SK-N-SH treated with all-trans-retinoic acid at 6 μM for 48 hours (cell line): Measurements from ENCODE around the gene CUBN.

Source experiments
- ATAC-seq: fragments of 200-7000 bp; cut with Tn5 transposase; 3 replicates; pipeline ENCODE4 v1.9.1; 2020; ENCODE audit warnings: mild to moderate bottlenecking, moderate library complexity
- ARNTL ChIP-seq: fragments of 450-650 bp; formaldehyde crosslinking; IDR thresholded peaks from 2 replicates; pipeline ENCODE4 v1.5.0; 2020; ENCODE audit warnings: low read depth, mild to moderate bottlenecking, moderate library complexity, borderline replicate concordance
- BACH2 ChIP-seq: fragments of 250-450 bp; sonication (Bioruptor Pico); IDR thresholded peaks from 2 replicates; pipeline ENCODE4 v1.9.0; 2021; ENCODE audit warnings: mild to moderate bottlenecking, borderline replicate concordance
- CSDC2 ChIP-seq: fragments of 250-450 bp; sonication (Bioruptor Pico); IDR thresholded peaks from 2 replicates; pipeline ENCODE4 v1.5.0; 2020; ENCODE audit warnings: mild to moderate bottlenecking, moderate library complexity
- CSRNP3 ChIP-seq: fragments of 250-450 bp; sonication (Bioruptor Pico); IDR thresholded peaks from 2 replicates; pipeline ENCODE4 v1.5.1; 2021; ENCODE audit warnings: mild to moderate bottlenecking, moderate library complexity
- ESRRG ChIP-seq: fragments of 250-450 bp; sonication (Bioruptor Pico); IDR thresholded peaks from 2 replicates; pipeline ENCODE4 v1.6.1; 2021; ENCODE audit warnings: mild to moderate bottlenecking
- ISL1 ChIP-seq: fragments of 250-450 bp; sonication (Bioruptor Pico); IDR thresholded peaks from 2 replicates; pipeline ENCODE4 v2.1.2; 2022; ENCODE audit warnings: mild to moderate bottlenecking, moderate library complexity
- OSR1 ChIP-seq: fragments of 250-450 bp; sonication (Bioruptor Pico); IDR thresholded peaks from 2 replicates; pipeline ENCODE4 v1.8.0; 2022; ENCODE audit warnings: moderate library complexity, mild to moderate bottlenecking, inconsistent platforms
- POU6F1 ChIP-seq: fragments of 250-450 bp; sonication (Bioruptor Pico); IDR thresholded peaks from 2 replicates; pipeline ENCODE4 v1.8.0; 2021; ENCODE audit warnings: low read depth, mild to moderate bottlenecking, moderate library complexity, borderline replicate concordance
- PPARA ChIP-seq: fragments of 250-450 bp; sonication (Bioruptor Pico); IDR thresholded peaks from 2 replicates; pipeline ENCODE4 v1.5.0; 2020; ENCODE audit warnings: mild to moderate bottlenecking, borderline replicate concordance
- RARB ChIP-seq: fragments of 250-450 bp; sonication (Bioruptor Pico); IDR thresholded peaks from 2 replicates; pipeline ENCODE4 v1.8.0; 2021; ENCODE audit warnings: mild to moderate bottlenecking, moderate library complexity
- SNAI2 ChIP-seq: fragments of 250-450 bp; sonication (Bioruptor Pico); IDR thresholded peaks from 2 replicates; pipeline ENCODE4 v1.5.0; 2020; ENCODE audit warnings: mild to moderate bottlenecking, moderate library complexity
- TCF4 ChIP-seq: fragments of 250-450 bp; sonication (Bioruptor Pico); IDR thresholded peaks from 2 replicates; pipeline ENCODE4 v1.8.0; 2021; ENCODE audit warnings: mild to moderate bottlenecking, moderate library complexity, borderline replicate concordance
- TOX ChIP-seq: fragments of 250-450 bp; sonication (Bioruptor Pico); IDR thresholded peaks from 2 replicates; pipeline ENCODE4 v1.8.0; 2021; ENCODE audit warnings: mild to moderate bottlenecking, moderate library complexity, borderline replicate concordance
- ZFP3 ChIP-seq: fragments of 250-450 bp; sonication (Bioruptor Pico); IDR thresholded peaks from 2 replicates; pipeline ENCODE4 v1.5.0; 2020; ENCODE audit warnings: mild to moderate bottlenecking, moderate library complexity
- ZFP30 ChIP-seq: fragments of 450-650 bp; formaldehyde crosslinking; IDR thresholded peaks from 2 replicates; pipeline ENCODE4 v1.5.0; 2022; ENCODE audit warnings: mild to moderate bottlenecking, moderate library complexity
- ZNF565 ChIP-seq: fragments of 450-650 bp; formaldehyde crosslinking; conservative IDR thresholded peaks from 2 replicates; pipeline ENCODE4 v1.5.0; 2020; ENCODE audit warnings: low read depth, mild to moderate bottlenecking, moderate library complexity
- ZNF70 ChIP-seq: fragments of 450-650 bp; formaldehyde crosslinking; IDR thresholded peaks from 2 replicates; pipeline ENCODE4 v1.5.0; 2020; ENCODE audit warnings: mild to moderate bottlenecking, moderate library complexity
- ZNF8 ChIP-seq: fragments of 450-650 bp; formaldehyde crosslinking; IDR thresholded peaks from 2 replicates; pipeline ENCODE4 v1.5.0; 2020; ENCODE audit warnings: mild to moderate bottlenecking, moderate library complexity
- TF ChIP-seq, protein P1 (sequence below): fragments of 250-450 bp; sonication (Bioruptor Pico); IDR thresholded peaks from 2 replicates; pipeline ENCODE4 v1.5.0; 2020; ENCODE audit warnings: mild to moderate bottlenecking, moderate library complexity
- TF ChIP-seq, protein P2 (sequence below): fragments of 250-450 bp; sonication (Bioruptor Pico); IDR thresholded peaks from 2 replicates; pipeline ENCODE4 v1.8.0; 2020; ENCODE audit warnings: mild to moderate bottlenecking, moderate library complexity, borderline replicate concordance
- TF ChIP-seq, protein P3 (sequence below): fragments of 250-450 bp; sonication (Bioruptor Pico); IDR thresholded peaks from 2 replicates; pipeline ENCODE4 v1.5.1; 2020; ENCODE audit warnings: low read depth, mild to moderate bottlenecking, moderate library complexity

Gene CUBN

GRCh38 chr10:17073725-17074540 lies 55.7 kb downstream of the CUBN start:
- ATAC-seq = no peak
- TF ChIP-seq BACH2 (CRISPR knock-in tag) (no peak), POU6F1 (CRISPR knock-in tag) (no peak), ISL1 (CRISPR knock-in tag) (no peak), CSDC2 (CRISPR knock-in tag) (no peak), ESRRG (CRISPR knock-in tag) (no peak), ZFP3 (CRISPR knock-in tag) (no peak), ZNF70 (CRISPR knock-in tag) (no peak), ARNTL (no peak), TCF4 (no peak), ZFP30 (CRISPR knock-in tag) (no peak), TOX (CRISPR knock-in tag) (no peak), PPARA (CRISPR knock-in tag) (no peak), ZNF565 (CRISPR knock-in tag) (no peak)
- TF ChIP-seq, protein P1, sequence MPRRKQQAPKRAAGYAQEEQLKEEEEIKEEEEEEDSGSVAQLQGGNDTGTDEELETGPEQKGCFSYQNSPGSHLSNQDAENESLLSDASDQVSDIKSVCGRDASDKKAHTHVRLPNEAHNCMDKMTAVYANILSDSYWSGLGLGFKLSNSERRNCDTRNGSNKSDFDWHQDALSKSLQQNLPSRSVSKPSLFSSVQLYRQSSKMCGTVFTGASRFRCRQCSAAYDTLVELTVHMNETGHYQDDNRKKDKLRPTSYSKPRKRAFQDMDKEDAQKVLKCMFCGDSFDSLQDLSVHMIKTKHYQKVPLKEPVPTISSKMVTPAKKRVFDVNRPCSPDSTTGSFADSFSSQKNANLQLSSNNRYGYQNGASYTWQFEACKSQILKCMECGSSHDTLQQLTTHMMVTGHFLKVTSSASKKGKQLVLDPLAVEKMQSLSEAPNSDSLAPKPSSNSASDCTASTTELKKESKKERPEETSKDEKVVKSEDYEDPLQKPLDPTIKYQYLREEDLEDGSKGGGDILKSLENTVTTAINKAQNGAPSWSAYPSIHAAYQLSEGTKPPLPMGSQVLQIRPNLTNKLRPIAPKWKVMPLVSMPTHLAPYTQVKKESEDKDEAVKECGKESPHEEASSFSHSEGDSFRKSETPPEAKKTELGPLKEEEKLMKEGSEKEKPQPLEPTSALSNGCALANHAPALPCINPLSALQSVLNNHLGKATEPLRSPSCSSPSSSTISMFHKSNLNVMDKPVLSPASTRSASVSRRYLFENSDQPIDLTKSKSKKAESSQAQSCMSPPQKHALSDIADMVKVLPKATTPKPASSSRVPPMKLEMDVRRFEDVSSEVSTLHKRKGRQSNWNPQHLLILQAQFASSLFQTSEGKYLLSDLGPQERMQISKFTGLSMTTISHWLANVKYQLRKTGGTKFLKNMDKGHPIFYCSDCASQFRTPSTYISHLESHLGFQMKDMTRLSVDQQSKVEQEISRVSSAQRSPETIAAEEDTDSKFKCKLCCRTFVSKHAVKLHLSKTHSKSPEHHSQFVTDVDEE = no peak

DNA sequence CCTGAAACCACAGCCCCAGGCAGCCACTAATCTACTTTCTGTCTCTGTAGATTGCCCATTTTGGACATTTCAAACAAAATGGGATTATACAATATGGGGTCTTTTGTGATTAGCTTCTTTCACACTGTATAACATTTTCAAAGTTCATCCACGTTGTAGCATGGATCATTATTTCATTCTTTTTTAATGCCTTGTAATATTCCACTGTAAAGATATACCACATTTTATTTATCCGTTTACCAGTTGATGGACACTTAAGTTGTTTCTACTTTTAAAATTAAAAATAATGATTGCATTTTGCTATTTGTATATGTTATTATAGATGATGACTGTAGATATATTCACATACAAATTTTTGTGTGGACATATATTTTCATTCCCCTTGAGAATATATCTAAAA lies 60.7 kb downstream of the CUBN start:
- no peak for TF ChIP-seq ZNF565 (CRISPR knock-in tag)
- TF ChIP-seq TOX (CRISPR knock-in tag) = no peak
- no peak for TF ChIP-seq PPARA (CRISPR knock-in tag)
- TF ChIP-seq, protein P2, sequence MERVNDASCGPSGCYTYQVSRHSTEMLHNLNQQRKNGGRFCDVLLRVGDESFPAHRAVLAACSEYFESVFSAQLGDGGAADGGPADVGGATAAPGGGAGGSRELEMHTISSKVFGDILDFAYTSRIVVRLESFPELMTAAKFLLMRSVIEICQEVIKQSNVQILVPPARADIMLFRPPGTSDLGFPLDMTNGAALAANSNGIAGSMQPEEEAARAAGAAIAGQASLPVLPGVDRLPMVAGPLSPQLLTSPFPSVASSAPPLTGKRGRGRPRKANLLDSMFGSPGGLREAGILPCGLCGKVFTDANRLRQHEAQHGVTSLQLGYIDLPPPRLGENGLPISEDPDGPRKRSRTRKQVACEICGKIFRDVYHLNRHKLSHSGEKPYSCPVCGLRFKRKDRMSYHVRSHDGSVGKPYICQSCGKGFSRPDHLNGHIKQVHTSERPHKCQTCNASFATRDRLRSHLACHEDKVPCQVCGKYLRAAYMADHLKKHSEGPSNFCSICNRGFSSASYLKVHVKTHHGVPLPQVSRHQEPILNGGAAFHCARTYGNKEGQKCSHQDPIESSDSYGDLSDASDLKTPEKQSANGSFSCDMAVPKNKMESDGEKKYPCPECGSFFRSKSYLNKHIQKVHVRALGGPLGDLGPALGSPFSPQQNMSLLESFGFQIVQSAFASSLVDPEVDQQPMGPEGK (CRISPR knock-in tag) = no peak
- TF ChIP-seq RARB (CRISPR knock-in tag) = no peak
- no peak for TF ChIP-seq CSRNP3 (CRISPR knock-in tag)
- TF ChIP-seq ZNF8 = peak; percentile 91
- ATAC-seq = no peak

- ATAC-seq = peak; percentile 14
- no peak for TF ChIP-seq ZNF8
- TF ChIP-seq, protein P3, sequence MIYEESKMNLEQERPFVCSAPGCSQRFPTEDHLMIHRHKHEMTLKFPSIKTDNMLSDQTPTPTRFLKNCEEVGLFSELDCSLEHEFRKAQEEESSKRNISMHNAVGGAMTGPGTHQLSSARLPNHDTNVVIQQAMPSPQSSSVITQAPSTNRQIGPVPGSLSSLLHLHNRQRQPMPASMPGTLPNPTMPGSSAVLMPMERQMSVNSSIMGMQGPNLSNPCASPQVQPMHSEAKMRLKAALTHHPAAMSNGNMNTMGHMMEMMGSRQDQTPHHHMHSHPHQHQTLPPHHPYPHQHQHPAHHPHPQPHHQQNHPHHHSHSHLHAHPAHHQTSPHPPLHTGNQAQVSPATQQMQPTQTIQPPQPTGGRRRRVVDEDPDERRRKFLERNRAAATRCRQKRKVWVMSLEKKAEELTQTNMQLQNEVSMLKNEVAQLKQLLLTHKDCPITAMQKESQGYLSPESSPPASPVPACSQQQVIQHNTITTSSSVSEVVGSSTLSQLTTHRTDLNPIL (CRISPR knock-in tag) = no peak
- no peak for TF ChIP-seq TOX (CRISPR knock-in tag)
- TF ChIP-seq OSR1 = no peak
- no peak for TF ChIP-seq SNAI2
- no peak for TF ChIP-seq POU6F1 (CRISPR knock-in tag)
- no peak for TF ChIP-seq ZFP3 (CRISPR knock-in tag)
- TF ChIP-seq RARB (CRISPR knock-in tag) = no peak
- TF ChIP-seq, protein P1 = no peak
Measured at GRCh38 chr10:17067376-17068264, 62.0 kb downstream of the CUBN start.
